ENCODE measurements around the gene SCUBE3.

SCUBE3 gene

GRCh38 chr6:35243386-35243958 lies 29.7 kb downstream of the SCUBE3 start:
- H3K4me1 Mint-ChIP-seq, result peaks cover 19% of the 10 kb centered on the region
- no peaks in the 10 kb centered on the region for H3K9me3 Mint-ChIP-seq
- H3K27me3 Mint-ChIP-seq (ENCODE audit: low read depth), result no peaks in the 10 kb centered on the region
- H3K27ac Mint-ChIP-seq, result no peak overlapping the region
- H3K4me3 Mint-ChIP-seq, result no peak overlapping the region
- no peak for TF ChIP-seq CTCF (IDR thresholded peaks at IDR 0.05; ENCODE audit: unreplicated experiment in 3 of 3)
- peaks cover 46% of the 10 kb centered on the region for H3K36me3 Mint-ChIP-seq (ENCODE audit: low read depth)

- Mint-ChIP-seq H3K27ac (no peak overlapping the region), H3K36me3 (ENCODE audit: low read depth) (peaks cover 48% of the 10 kb centered on the region), H3K9me3 (no peaks in the 10 kb centered on the region), H3K27me3 (ENCODE audit: low read depth) (no peaks in the 10 kb centered on the region), H3K4me1 (peaks cover 10% of the 10 kb centered on the region), H3K4me3 (no peak overlapping the region)
- no peak for TF ChIP-seq CTCF (IDR thresholded peaks at IDR 0.05; ENCODE audit: unreplicated experiment in 3 of 3)
Observed at GRCh38 chr6:35244551-35244950, 30.8 kb downstream of the SCUBE3 start.

- Mint-ChIP-seq H3K27ac (peak overlapping the region in 1 of 3 experiments; percentile 1), H3K9me3 (no peaks in the 10 kb centered on the region), H3K4me1 (peaks cover 4% of the 10 kb centered on the region), H3K4me3 (no peak overlapping the region), H3K36me3 (ENCODE audit: low read depth) (peaks cover 50% of the 10 kb centered on the region), H3K27me3 (ENCODE audit: low read depth) (no peaks in the 10 kb centered on the region)
- no peak for TF ChIP-seq CTCF (IDR thresholded peaks at IDR 0.05; ENCODE audit: unreplicated experiment in 3 of 3)
Observed at GRCh38 chr6:35247642-35248231, 34.0 kb downstream of the SCUBE3 start.

GRCh38 chr6:35248300-35248699 lies 34.5 kb downstream of the SCUBE3 start:
- Mint-ChIP-seq H3K4me3 (no peak overlapping the region), H3K9me3 (no peaks in the 10 kb centered on the region), H3K27ac (no peak overlapping the region), H3K36me3 (ENCODE audit: low read depth) (peaks cover 50% of the 10 kb centered on the region), H3K4me1 (peaks cover 7% of the 10 kb centered on the region), H3K27me3 (ENCODE audit: low read depth) (no peaks in the 10 kb centered on the region)
- TF ChIP-seq CTCF (IDR thresholded peaks at IDR 0.05; ENCODE audit: unreplicated experiment in 3 of 3), result no peak

GRCh38 chr6:35248965-35249364 lies 35.2 kb downstream of the SCUBE3 start:
- TF ChIP-seq CTCF (IDR thresholded peaks at IDR 0.05; ENCODE audit: unreplicated experiment in 3 of 3), result no peak
- H3K4me1 Mint-ChIP-seq, result peaks cover 8% of the 10 kb centered on the region
- peaks cover 48% of the 10 kb centered on the region for H3K36me3 Mint-ChIP-seq (ENCODE audit: low read depth)
- H3K27me3 Mint-ChIP-seq (ENCODE audit: low read depth), result no peaks in the 10 kb centered on the region
- H3K9me3 Mint-ChIP-seq, result no peaks in the 10 kb centered on the region
- H3K4me3 Mint-ChIP-seq, result no peak overlapping the region
- H3K27ac Mint-ChIP-seq, result no peak overlapping the region

- Mint-ChIP-seq H3K27me3 (ENCODE audit: low read depth) (no peaks in the 10 kb centered on the region), H3K36me3 (ENCODE audit: low read depth) (peaks cover 24% of the 10 kb centered on the region), H3K27ac (no peak overlapping the region), H3K4me3 (no peak overlapping the region), H3K4me1 (peaks cover 8% of the 10 kb centered on the region), H3K9me3 (no peaks in the 10 kb centered on the region)
- no peak for TF ChIP-seq CTCF (IDR thresholded peaks at IDR 0.05; ENCODE audit: unreplicated experiment in 3 of 3)
Observed at GRCh38 chr6:35251949-35252348, 38.2 kb downstream of the SCUBE3 start.
